ENCODE data around the gene ZNF343. TPM values are rescaled to one million over a fixed set of nuclear protein-coding genes. Genes with fewer than 3 reads are reported as not detected.

ZNF343 gene
- total and polyA plus RNA-seq, 2 experiments from 2014 or later: 6.2 to 7.0 TPM

- WGBS (ENCODE audit: low lambda C conversion rate, missing lambda C conversion rate): 23% methylated on average over 10 of the region's 10 CpGs
- TF ChIP-seq EZH2phosphoT487 (IDR thresholded peaks at IDR 0.05; ENCODE audit: low read depth, severe bottlenecking, unreplicated experiment) (no peak), CTCF (IDR thresholded peaks at IDR 0.05; ENCODE audit: poor library complexity) (peak; percentile 70), EZH2 (IDR thresholded peaks at IDR 0.05; ENCODE audit: borderline replicate concordance) (no peak)
- no peak overlapping the region for H2AFZ ChIP-seq
- no peaks in the 10 kb centered on the region for H3K9me3 ChIP-seq (ENCODE audit: low read depth)
- H3K9me2 ChIP-seq (replicated peaks; ENCODE audit: insufficient read depth): no peaks in the 10 kb centered on the region
- H3K79me2 ChIP-seq: no peaks in the 10 kb centered on the region
- no peak overlapping the region for H3K4me3 ChIP-seq
- no peaks in the 10 kb centered on the region for H3K27me3 ChIP-seq
- H4K20me1 ChIP-seq (ENCODE audit: insufficient read depth, poor library complexity, severe bottlenecking): no peaks in the 10 kb centered on the region
- peak; percentile 56 for DNase-seq (ENCODE audit: low spot score)
- peaks cover 3% of the 10 kb centered on the region for H3K4me1 ChIP-seq (ENCODE audit: insufficient read depth)
- H3K27ac ChIP-seq: no peak overlapping the region
- no peak overlapping the region for H3K4me2 ChIP-seq
- H3K36me3 ChIP-seq (replicated peaks; ENCODE audit: insufficient read depth, low read depth): no peaks in the 10 kb centered on the region
Measured at GRCh38 chr20:2521369-2522305, 12.9 kb upstream of the ZNF343 start.

- Histone ChIP-seq H3K27me3 (no peaks in the 10 kb centered on the region), H4K20me1 (ENCODE audit: insufficient read depth, poor library complexity, severe bottlenecking) (no peaks in the 10 kb centered on the region), H3K36me3 (replicated peaks; ENCODE audit: insufficient read depth, low read depth) (no peaks in the 10 kb centered on the region), H3K27ac (no peak overlapping the region), H2AFZ (no peak overlapping the region), H3K9me2 (replicated peaks; ENCODE audit: insufficient read depth) (no peaks in the 10 kb centered on the region), H3K4me3 (no peak overlapping the region), H3K9me3 (ENCODE audit: low read depth) (no peaks in the 10 kb centered on the region), H3K79me2 (no peaks in the 10 kb centered on the region), H3K4me2 (no peak overlapping the region), H3K4me1 (ENCODE audit: insufficient read depth) (peaks cover 3% of the 10 kb centered on the region)
- WGBS (ENCODE audit: low lambda C conversion rate, missing lambda C conversion rate): 97% methylated on average over 3 of the region's 3 CpGs
- no peak for DNase-seq (ENCODE audit: low spot score)
- no peak for TF ChIP-seq EZH2 (IDR thresholded peaks at IDR 0.05; ENCODE audit: borderline replicate concordance)
- no peak for TF ChIP-seq CTCF (IDR thresholded peaks at IDR 0.05; ENCODE audit: poor library complexity)
- no peak for TF ChIP-seq EZH2phosphoT487 (IDR thresholded peaks at IDR 0.05; ENCODE audit: low read depth, severe bottlenecking, unreplicated experiment)
Measured at GRCh38 chr20:2520617-2521016, 11.9 kb upstream of the ZNF343 start.

GRCh38 chr20:2519115-2519809 lies 10.5 kb upstream of the ZNF343 start:
- TF ChIP-seq CTCF (IDR thresholded peaks at IDR 0.05; ENCODE audit: poor library complexity) (no peak), EZH2phosphoT487 (IDR thresholded peaks at IDR 0.05; ENCODE audit: low read depth, severe bottlenecking, unreplicated experiment) (no peak), EZH2 (IDR thresholded peaks at IDR 0.05; ENCODE audit: borderline replicate concordance) (no peak)
- Histone ChIP-seq H3K4me1 (ENCODE audit: insufficient read depth) (no peaks in the 10 kb centered on the region), H3K9me2 (replicated peaks; ENCODE audit: insufficient read depth) (no peaks in the 10 kb centered on the region), H2AFZ (no peak overlapping the region), H3K27ac (no peak overlapping the region), H3K79me2 (no peaks in the 10 kb centered on the region), H3K4me3 (no peak overlapping the region), H4K20me1 (ENCODE audit: insufficient read depth, poor library complexity, severe bottlenecking) (no peaks in the 10 kb centered on the region), H3K9me3 (ENCODE audit: low read depth) (no peaks in the 10 kb centered on the region), H3K27me3 (no peaks in the 10 kb centered on the region), H3K4me2 (no peak overlapping the region), H3K36me3 (replicated peaks; ENCODE audit: insufficient read depth, low read depth) (no peaks in the 10 kb centered on the region)
- 83% methylated on average over 4 of the region's 4 CpGs for WGBS (ENCODE audit: low lambda C conversion rate, missing lambda C conversion rate)
- no peak for DNase-seq (ENCODE audit: low spot score)

Measured in hepatocyte (in vitro differentiated cells).